Fibroblast of the aortic adventitia (primary cell): ENCODE results near the gene MANEAL. TPM values are rescaled to one million over a fixed set of nuclear protein-coding genes. Genes with fewer than 3 reads are reported as not detected.

Source experiments
- DNase-seq: peaks from one replicate; pipeline ENCODE4 v3.0.0-alpha.2; 2010; ENCODE audit warnings: low read depth
- H3K4me3 ChIP-seq: 2 replicates; pipeline ENCODE4 v1.5.1; 2011; ENCODE audit warnings: low read depth, mild to moderate bottlenecking, control low read depth, low read length, moderate library complexity
- total RNA-seq: library from RNA; depleted of rRNA; stranded (reverse); fragments of >200 nt; gene quantifications from 2 replicates; pipeline ENCODE4 v1.2.3, GENCODE V29; 2012; ENCODE audit warnings: low replicate concordance
- TF ChIP-seq, protein P1 (sequence below): IDR thresholded peaks from 2 replicates; pipeline ENCODE4 v1.5.1; 2011; ENCODE audit warnings: mild to moderate bottlenecking, low read length, control low read depth, inconsistent platforms; ENCODE audit not compliant: insufficient read depth

Gene MANEAL
- total RNA-seq, 1 donor: 0.99 TPM

DNA sequence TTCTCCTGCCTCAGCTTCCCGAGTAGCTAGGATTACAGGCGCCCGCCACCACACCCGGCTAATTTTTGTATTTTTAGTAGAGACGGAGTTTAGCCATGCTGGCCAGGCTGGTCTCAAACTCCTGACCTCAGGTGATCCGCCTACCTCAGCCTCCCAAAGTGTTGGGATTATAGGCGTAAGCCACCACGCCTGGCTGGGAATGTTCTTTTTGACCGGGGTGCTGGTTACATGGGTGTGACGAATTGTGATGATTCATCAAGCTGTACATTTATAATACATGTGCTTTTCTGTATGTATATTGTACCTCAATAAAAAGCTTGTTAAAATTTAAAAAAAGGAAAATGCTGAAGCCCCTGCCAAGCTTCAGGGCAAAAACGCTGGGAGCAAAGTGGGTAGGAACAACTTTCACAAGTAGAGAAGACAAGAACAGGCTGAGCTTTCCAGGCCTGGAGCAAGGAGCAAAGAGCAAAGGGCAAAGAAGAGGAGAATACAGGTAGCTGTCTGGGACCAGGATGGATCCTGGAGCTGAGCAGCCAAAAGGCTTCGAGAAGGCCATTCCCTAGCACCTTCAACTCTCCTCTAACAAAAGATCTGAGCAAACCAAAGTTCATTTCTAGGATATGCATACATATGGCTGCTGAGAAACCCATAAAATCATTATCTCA, 34.9 kb downstream of the MANEAL start:
- DNase-seq: no peak
- H3K4me3 ChIP-seq: no peak overlapping the region
- TF ChIP-seq, protein P1, sequence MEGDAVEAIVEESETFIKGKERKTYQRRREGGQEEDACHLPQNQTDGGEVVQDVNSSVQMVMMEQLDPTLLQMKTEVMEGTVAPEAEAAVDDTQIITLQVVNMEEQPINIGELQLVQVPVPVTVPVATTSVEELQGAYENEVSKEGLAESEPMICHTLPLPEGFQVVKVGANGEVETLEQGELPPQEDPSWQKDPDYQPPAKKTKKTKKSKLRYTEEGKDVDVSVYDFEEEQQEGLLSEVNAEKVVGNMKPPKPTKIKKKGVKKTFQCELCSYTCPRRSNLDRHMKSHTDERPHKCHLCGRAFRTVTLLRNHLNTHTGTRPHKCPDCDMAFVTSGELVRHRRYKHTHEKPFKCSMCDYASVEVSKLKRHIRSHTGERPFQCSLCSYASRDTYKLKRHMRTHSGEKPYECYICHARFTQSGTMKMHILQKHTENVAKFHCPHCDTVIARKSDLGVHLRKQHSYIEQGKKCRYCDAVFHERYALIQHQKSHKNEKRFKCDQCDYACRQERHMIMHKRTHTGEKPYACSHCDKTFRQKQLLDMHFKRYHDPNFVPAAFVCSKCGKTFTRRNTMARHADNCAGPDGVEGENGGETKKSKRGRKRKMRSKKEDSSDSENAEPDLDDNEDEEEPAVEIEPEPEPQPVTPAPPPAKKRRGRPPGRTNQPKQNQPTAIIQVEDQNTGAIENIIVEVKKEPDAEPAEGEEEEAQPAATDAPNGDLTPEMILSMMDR: no peak

DNA sequence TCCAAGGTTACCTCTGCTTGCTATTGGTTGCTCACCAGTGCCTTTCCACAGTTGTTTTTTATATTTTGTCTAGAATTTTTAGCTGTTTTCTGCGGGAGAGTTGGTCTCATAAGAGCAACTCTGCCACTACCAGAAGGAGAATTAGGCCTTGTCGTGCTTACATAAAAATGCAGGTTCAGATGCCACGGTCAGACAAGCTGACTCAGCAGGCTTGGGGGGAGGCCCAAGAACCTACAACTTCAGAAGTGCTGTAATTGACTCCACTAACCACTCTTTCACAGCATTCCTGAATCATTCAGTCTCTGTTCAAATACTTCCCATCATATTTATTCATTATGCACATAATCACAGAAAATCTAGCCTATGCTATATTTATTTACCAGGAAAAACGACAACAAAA, 37.5 kb downstream of the MANEAL start:
- no peak overlapping the region for H3K4me3 ChIP-seq
- TF ChIP-seq, protein P1: no peak
- DNase-seq: no peak

DNA sequence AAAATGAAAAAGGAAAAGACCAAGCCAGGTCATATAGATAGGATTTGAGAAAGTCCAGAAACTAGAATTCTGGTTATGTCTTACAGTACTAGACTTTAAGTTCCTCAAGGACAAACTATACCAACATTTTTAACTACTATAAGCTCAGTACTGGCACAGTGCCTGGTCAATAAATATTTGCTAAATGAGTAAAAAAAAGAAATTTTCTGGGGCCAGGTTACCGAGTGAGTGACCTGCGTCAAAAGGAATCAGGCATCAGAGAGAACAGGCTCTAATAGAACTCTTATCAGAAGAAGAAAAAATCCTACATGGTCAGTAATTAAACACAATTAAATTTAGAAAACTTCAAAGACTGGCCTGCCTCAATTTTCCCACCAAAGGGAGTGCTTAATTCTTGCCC, 38.2 kb downstream of the MANEAL start:
- no peak for DNase-seq
- TF ChIP-seq, protein P1: no peak
- H3K4me3 ChIP-seq: no peak overlapping the region

DNA sequence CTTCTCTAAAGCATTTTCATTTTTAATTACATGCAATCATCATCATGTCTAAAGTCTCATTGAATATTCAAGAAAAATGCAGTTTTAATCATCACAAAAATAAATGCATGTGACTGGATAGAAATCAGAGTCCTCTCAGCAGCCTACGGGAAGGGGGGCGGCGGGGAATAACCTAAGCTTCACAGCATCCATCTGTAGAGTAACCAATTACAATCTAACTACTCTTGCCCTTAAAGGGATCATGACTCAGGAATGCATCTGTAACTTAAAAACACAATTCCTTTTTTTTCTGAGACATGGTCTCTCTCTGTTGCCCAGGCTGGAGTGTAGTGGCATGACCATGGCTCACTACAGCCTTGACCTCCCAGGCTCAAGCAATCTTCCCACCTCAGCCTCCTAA, 43.1 kb downstream of the MANEAL start:
- no peak for DNase-seq
- TF ChIP-seq, protein P1: no peak
- no peak overlapping the region for H3K4me3 ChIP-seq

DNA sequence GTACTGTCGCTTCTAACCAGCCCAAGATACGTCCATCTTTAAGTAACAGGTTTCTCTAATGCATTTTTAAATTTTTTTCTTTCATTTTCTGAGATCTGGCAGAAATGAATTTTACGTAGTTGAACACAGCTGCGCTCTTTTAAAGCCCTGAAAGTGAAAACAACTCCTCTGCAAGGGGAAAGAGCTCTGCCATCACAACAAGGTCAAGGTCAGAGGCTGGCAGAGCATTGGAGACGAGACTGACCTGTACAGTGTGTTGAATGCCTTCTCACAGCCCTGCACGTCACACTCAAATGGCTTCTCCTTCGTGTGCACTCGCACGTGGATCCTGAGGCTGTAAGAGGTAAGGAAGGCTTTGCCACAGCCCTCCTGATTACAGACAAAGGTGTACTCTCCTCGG, 46.0 kb downstream of the MANEAL start:
- TF ChIP-seq, protein P1: no peak
- no peak overlapping the region for H3K4me3 ChIP-seq
- DNase-seq: no peak

DNA sequence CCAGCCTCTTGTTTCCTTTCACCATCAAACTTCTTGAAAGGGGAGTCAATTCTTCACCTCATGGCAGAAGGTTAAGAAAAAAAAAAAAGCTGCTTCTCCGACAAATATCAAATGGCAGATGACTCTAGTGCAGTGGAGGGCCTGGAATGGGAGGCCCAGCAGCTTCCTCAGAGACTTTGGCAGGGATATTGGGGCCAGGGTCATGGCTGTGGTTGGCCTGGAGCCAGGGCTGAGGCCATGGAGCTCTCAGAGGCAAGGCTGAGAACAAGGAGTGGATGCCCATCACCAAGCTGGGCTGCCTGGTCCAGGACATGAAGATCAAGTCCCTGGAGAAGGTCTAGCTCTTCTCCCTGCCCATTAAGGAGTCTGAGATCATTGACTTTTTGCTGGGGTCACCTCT, 47.1 kb downstream of the MANEAL start:
- no peak overlapping the region for H3K4me3 ChIP-seq
- TF ChIP-seq, protein P1: no peak
- DNase-seq: no peak

DNA sequence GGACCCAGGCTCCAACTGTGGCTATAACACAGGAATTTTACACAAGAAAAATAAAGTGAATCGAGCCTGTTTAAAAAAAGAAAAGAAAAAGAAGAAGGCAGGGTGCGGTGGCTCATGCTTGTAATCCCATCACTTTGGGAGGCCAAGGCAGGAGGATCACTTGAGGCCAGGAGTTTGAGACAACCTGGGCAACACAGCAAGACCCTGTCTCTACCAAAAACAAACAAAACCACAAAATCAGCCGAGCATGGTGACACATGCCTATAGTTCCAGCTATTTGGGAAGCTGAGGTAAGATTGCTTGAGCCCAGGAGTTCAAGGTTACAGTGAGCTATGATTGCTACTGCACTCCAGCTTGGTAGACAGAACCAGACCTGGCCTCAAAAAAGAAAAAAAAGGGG, 48.0 kb downstream of the MANEAL start:
- H3K4me3 ChIP-seq: no peak overlapping the region
- TF ChIP-seq, protein P1: no peak
- no peak for DNase-seq
